GM21825 (cell line): ENCODE data around the gene EIF4G2.

ENCODE experiments used
- ATAC-seq: cut with Tn5 transposase; IDR thresholded peaks from one replicate; pipeline ENCODE4 v1.9.1; 2021; ENCODE audit warnings: mild to moderate bottlenecking, moderate library complexity; ENCODE audit not compliant: unreplicated experiment

Gene EIF4G2

GRCh38 chr11:10777806-10778205 is 30.9 kb downstream of the EIF4G2 start:
- ATAC-seq: no peak

GRCh38 chr11:10777393-10777793 is 31.3 kb downstream of the EIF4G2 start:
- ATAC-seq: no peak

GRCh38 chr11:10774811-10775210 is 33.9 kb downstream of the EIF4G2 start:
- no peak for ATAC-seq

GRCh38 chr11:10771457-10771856 is 37.3 kb downstream of the EIF4G2 start:
- no peak for ATAC-seq

GRCh38 chr11:10770626-10771254 is 38.0 kb downstream of the EIF4G2 start:
- no peak for ATAC-seq

GRCh38 chr11:10764412-10764811 is 44.3 kb downstream of the EIF4G2 start:
- no peak for ATAC-seq

- no peak for ATAC-seq
These were observed 45.0 kb downstream of the EIF4G2 start for GRCh38 chr11:10763766-10764165.

GRCh38 chr11:10762913-10763421 is 45.8 kb downstream of the EIF4G2 start:
- ATAC-seq: no peak

GRCh38 chr11:10762185-10762584 is 46.5 kb downstream of the EIF4G2 start:
- ATAC-seq: peak; percentile 79

- ATAC-seq: no peak
These were observed 47.5 kb downstream of the EIF4G2 start for GRCh38 chr11:10761085-10761698.

- no peak for ATAC-seq
These were observed 49.8 kb downstream of the EIF4G2 start for GRCh38 chr11:10758957-10759356.

- ATAC-seq: no peak
These were observed 56.2 kb downstream of the EIF4G2 start for GRCh38 chr11:10752486-10752885.

- ATAC-seq: no peak
These were observed 56.7 kb downstream of the EIF4G2 start for GRCh38 chr11:10752061-10752460.

GRCh38 chr11:10751581-10751940 is 57.2 kb downstream of the EIF4G2 start:
- ATAC-seq: peak; percentile 19

GRCh38 chr11:10750838-10751580 is 57.7 kb downstream of the EIF4G2 start, which contains the start of gene CTR9:
CTR9 (plus strand) TSS chr11:10751246; CDS start chr11:10751413, 167 bp downstream.
- ATAC-seq: peak; percentile 93

GRCh38 chr11:10749476-10749875 is 59.2 kb downstream of the EIF4G2 start:
- ATAC-seq: no peak

- no peak for ATAC-seq
These were observed 61.0 kb downstream of the EIF4G2 start for GRCh38 chr11:10747733-10748132.
